Measurements from ENCODE around the gene LIMD2.
A peak's percentile ranks its signal among the peaks of the same experiment; 100 is the strongest.
"Not testable (repeated sequence)": the region's sequence is repeated elsewhere in the genome, so short reads cannot be mapped to it uniquely, and the experiment has no call there.

The LIMD2 gene

DNA sequence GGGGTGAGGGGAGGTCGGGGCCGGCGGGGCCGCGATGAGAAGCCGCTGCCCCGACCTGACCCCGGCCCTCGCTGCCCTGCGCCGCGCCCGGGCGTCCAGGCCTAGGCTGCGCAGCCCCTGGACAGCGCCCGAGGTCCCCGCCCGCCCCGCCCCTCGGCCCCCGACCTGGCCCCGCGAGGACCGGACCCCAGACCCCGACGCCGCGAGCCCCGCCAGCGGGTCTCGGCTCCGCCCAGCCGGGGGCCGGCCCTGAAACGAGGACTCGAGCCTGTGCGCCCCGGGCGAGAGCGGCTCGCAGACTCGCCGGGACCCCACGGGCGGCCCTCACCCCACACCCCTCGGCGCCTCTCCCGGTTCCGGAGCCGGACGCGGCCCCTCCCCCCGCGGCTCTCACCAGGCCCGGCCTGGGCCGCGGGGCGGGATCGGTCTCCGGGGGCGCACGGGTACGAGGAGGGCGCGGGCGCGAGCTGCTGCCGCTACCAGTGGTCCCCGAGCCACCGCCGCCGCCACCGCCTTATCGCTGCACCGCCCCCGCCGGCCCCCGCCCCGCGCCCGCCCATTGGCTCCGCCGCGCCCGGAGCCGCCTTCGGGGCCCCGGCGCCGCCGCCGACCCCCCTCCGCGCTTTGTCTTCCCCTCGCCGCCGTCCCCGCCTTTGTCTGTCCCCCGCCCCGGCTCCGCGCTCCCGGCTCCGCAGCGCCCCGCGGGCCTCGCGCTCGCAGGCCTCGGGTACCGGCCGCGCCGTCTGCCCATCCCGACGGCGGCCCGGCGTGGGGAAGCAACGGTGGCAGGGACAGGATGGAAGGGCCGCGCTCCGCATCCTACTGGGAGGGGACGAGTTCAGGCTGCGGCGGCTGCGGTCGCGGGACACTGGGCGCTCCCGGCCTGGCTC, at the start of gene LIMD2:
TSS of gene LIMD2 (minus strand) at position 488 of the 890 bp plus-strand sequence. CDS start 827 bp downstream, outside the sequence.
- no peak for DNase-seq

- DNase-seq: peak; percentile 97
Observed at GRCh38 chr17:63741408-63742173, 41.7 kb upstream of the LIMD2 start, which contains the start of gene STRADA. Gene STRADA (minus strand): TSS chr17:63741799. CDS start chr17:63728369, 13,430 bp downstream.

- no peak for DNase-seq
Observed at GRCh38 chr17:63741143-63741407, 41.1 kb upstream of the LIMD2 start.

DNA sequence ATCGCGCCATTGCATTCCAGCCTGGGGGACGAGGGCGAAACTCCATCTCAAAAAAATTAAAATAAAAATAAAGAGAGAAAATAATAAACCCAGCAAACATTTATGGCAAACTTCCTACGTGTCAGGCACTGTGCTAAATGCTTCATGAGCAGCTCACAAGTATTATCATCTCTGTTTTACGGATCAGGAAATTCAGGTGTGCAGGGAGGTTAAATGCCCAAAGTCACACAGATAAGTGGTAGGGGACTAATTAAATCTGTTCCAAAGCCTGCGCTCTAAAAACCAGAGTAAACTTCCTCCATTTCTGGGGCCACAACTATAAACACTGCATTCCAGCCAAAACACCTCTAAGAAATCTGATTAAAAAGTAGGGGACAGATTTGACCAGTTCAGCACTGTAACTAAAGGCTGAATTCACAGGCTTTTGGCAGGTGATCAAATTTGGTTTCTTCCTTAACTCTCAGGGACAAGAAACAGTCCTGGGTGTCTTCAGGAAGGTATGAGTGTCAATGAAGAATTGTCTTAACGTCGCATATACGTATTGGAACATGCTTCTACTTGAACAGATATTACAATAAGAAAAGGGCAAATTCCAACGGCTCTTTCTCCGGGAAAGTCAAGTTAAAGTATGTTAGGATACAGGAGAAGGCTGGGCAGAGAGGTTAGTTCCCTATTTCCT, 40.7 kb upstream of the LIMD2 start:
- DNase-seq: no peak

- no peak for DNase-seq
Observed at GRCh38 chr17:63735691-63736090, 35.8 kb upstream of the LIMD2 start.

DNA sequence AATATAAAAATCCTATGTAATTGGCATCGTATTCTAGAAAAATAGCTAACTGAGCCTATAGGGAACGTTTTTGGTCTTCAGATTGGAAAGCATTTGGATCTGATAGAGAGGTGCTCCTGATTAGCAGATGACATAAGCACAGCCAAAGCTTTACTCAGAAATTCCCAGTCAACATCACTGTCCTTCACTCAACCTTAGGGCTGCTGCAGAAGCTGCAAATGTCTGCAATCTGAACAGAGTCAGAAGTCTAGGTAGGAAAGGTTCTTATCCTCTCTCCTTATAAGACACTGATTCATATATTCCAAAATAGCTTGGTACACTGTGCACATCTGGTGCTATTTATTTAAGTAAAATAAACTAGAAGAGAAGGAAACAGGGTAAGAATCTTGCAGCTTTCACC, 22.5 kb upstream of the LIMD2 start:
- DNase-seq: no peak

GRCh38 chr17:63720194-63720593, 20.3 kb upstream of the LIMD2 start:
- DNase-seq: not testable (repeated sequence)

DNA sequence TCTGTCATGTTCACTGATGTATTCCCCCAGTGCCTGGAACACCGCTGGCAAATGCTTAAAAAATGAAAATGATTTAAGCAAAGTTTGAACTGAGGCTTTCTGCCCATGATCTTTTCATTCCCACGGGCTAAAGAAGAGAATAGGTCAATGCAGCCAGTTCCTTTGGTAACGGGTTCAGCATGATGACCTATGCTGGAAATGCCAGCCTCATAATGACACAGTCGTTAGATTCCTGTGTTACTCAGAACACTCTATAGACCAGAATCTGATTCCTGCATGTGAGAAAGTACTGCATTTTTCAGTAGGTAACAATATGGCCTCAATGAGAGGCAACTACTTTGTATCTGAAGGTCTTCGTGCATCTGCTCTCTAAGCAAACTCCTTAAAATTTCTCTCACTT, 19.1 kb upstream of the LIMD2 start:
- no peak for DNase-seq

DNA sequence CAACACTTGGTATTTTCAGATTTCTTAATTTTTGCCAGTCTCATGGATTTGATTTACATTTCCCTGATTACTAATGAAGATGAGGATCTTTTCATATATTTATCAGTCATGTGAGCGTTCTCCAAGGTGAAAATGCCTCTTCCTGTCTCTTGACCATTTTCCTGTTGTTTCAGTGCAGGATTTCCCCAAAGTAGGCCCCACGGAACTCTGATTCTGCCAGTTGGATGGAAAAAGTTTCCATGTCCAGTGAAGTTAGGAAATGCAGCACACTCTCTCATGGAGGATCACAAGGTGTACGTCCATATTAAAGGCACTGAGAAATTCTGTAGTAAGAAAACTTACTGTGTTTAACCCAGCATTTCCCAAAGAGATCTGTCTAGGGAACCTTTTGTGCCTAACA, 16.5 kb upstream of the LIMD2 start:
- DNase-seq: no peak

DNA sequence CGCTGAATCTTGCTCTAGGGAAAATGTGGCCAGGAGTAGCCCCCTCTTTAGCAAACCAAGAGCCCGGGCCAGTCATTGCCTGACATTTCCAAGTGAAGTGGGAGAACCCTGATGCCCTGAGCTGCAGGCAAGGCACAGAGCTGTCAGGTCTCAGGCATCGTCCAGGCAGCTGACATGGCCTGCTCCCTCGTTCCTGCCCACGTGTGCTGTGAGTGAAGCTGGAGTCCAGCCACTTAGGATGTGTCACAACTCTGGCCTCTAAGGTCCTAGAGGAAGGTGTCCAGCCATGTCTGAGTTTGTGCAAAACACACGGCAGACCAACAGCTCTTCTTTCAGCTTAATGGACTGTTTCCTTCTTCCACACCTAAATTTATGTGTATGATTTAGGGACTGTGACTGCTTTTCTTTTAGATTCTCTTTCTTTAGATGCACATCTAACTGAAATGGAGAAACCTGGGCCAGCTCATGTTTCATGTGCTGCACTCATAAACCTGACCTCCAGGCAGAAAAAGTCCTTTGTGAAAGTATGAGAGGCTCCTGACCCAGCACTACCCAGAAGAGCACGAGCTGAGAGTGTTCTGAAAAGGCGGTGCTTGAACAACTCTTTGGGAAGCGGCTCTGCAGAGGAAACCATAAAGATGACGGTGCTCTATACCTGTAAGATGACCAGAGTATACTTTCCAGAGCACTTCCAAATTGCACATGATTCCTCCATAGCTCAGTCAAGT, 14.8 kb upstream of the LIMD2 start:
- DNase-seq: no peak

GRCh38 chr17:63709110-63709509, 9.2 kb upstream of the LIMD2 start:
- DNase-seq: no peak

DNA sequence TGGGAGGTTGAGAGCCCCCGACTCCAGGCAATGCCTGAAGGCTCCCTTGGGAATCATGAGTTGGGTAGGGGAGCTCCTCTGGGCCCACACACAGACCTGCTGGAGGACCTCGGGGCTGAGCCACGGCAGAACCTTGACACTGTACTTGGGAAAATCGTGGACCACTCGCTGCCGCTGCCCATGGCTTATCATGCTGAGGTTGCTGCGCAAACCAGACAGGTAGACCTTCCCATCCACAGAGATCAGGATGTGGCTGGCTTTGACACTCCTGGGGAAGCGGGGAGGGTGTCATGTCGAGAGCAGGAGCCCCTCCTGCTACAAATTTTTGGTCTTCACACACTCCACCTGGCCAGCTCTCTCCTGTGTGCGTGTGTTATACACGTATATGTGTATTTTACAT, 7.2 kb upstream of the LIMD2 start:
- DNase-seq: no peak

GRCh38 chr17:63706336-63707082, 6.6 kb upstream of the LIMD2 start:
- DNase-seq: no peak

DNA sequence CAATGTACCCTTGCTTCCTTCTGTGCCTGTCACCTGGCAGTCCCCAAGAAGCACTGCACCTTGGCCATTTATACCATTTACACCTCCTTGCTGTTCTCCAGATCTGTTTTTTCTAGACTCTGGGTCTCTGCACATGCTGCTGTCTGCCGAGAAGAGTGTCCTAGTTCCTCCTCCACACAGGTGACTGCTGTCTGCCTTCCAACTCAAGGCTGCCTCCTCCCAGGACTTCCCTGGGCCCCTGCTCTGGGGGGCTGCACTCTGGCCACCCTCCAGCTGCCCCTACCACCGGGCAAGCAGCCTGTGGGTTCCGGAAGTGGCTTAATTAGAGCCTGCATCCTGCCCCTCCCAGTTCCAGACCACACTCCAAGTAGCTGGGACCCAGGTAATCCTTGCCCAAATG, 5.7 kb upstream of the LIMD2 start:
- no peak for DNase-seq

DNA sequence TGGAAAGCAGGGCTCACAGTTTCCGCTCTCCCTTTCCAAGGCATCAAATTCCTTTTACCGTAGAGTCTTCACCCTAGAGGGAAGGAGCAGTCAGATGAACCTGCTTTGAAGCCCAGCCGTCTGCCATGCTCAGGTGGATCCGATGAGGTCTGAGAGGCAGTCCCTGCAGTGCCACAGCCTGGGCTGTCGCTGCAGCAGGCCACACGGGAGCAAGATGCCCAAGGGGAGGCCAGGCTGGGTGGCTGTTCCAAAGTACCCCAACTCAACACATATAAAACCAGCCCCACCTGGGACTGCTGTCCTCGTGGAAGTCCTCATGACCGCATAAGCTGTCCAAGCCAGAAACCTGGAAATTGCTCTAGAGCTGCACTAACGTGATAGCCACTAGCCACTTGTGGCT, 4.9 kb upstream of the LIMD2 start:
- no peak for DNase-seq

GRCh38 chr17:63704259-63704576, 4.3 kb upstream of the LIMD2 start:
- DNase-seq: no peak

DNA sequence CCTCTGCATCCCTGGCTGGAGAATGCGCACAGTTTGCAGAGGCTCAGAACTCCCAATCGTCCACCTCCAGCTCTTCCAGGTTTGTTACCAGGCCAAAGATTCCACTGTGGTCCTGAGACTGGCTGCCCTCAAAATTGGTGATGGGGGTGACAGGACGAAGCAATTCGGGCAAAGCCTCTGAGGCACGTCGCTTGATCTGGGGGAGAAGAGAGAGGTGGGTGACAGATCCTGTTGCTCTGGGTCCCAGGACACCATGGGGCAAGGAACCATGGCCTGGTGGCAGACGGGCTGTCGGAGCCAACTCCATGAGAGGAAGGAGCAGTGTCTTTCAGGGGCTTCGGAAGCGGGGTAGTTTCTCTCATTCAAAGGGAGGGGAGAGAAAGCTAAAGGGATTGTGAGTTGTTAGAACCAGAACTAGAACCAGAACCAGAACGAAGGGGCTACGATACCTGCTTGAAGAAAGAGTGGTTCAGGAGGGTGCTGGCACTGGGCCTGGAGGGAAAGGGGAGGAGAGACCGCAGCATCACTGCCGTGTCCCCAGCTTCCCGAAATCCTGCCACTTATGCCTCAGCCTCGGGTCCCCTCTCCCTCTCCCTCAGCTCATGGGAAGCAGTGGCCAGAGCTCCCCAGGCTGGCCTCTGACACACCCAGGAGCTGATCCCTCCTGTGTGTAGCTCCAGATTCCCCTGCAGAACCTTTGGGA, 3.8 kb upstream of the LIMD2 start:
- no peak for DNase-seq

DNA sequence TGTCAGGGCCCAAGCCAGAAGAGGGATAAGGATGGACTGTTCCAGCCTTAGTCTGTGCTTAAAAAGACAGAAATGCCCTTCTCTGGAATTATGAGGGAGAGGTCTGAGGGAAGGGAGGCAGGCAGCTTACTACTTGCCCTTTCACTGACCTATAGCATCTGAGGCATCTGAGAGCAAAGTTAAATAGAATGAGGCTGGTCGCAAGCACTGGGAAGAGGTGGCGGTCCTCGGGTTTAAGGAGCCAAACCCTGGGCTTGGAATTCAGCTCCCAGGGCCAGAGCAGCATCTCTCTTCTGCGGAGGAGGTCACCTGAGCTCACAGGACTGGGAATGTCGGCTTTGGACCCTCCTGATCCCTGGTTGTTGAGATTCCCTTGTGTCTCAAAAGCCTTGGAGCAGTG, 3.1 kb upstream of the LIMD2 start:
- DNase-seq: no peak

- no peak for DNase-seq
Observed at GRCh38 chr17:63702721-63703015, 2.7 kb upstream of the LIMD2 start.

DNA sequence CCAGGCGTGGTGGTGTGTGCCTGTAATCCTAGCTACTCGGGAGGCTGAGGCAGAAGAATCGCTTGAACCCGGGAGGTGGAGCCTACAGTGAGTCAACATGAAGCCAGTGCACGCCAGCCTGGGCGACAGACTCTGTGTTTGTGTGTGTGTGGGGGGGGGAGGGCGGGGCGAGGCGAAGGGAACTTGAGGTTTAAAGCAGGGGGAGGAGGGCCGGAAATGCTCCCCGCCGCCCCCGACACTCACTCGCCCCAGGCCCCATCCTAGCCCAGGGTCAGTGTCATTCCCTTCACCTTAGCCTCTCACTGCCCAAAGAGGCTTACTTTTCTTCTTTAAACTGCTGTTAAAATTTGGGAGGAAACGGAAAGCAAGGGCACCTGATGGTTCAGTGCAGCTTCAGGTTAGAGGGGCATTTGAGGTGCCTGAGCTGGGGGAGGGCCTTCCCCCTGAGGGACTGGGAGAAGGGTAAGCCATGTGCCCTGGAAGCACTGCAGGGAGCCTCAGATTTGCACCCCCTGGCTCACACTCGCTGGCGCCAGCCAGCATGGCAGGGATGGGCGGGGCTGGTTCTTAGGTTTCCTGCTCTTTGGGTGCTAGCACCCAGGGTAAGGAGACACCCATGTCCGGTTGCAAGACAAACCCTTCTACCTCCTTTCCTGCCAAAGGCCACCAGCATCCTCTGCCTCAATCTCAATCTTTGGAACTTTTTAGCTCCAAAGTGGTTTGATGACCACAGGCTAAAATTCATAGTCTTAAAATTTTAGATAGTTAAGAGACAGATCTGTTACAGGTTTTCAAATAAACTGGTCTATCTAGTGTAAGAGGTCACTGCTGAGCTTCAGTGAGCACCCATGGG, 2.2 kb upstream of the LIMD2 start:
- DNase-seq: no peak

DNA sequence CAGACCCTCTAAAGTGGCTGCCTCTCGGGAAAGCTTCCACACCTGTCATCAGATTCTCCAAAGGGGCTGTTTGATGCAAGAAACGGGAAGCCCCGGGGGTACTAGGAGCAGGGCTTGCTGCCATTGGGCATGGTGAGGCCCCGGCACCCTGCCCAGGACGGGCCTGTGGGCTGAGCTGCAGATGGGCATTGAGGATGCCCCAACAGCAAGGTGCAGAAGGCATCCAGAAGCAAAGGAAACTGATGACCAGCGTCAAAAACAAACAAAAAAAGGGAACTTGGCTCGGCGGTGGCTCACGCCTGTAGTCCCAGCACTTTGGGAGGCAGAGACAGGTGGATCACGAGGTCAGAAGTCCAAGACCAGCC, 1.5 kb upstream of the LIMD2 start:
- no peak for DNase-seq
